ENCODE data around the gene ARHGEF7. TPM values are rescaled to one million over a fixed set of nuclear protein-coding genes. Genes with fewer than 3 reads are reported as not detected.
A peak's percentile ranks its signal among the peaks of the same experiment; 100 is the strongest.
"Not testable (repeated sequence)": the region's sequence is repeated elsewhere in the genome, so short reads cannot be mapped to it uniquely, and the experiment has no call there.

The ARHGEF7 gene
- total and polyA plus RNA-seq, 4 experiments from 2014 or later = 6.6 to 73.7 (median 40.7) TPM

GRCh38 chr13:111252446-111253364 is 137.6 kb downstream of the ARHGEF7 start:
- H3K4me1 Mint-ChIP-seq = peaks cover 0 to 17% (median 8%) of the 10 kb centered on the region in 4 donors
- H3K4me3 Mint-ChIP-seq = no peak overlapping the region
- no peaks in the 10 kb centered on the region for H3K27me3 ChIP-seq (ENCODE audit: insufficient read depth, low read length)
- CTCF ChIA-PET (ENCODE audit: partially characterized antibody) = no interaction called here
- peaks cover 27% of the 10 kb centered on the region for H3K36me3 ChIP-seq (ENCODE audit: insufficient read depth, low read length)
- no peaks in the 10 kb centered on the region for H3K27me3 Mint-ChIP-seq
- POLR2A ChIA-PET (ENCODE audit: partially characterized antibody) = no interaction called here
- intact Hi-C loops (cut with micrococcal nuclease) = no loop called here
- no peaks in the 10 kb centered on the region for H3K4me1 ChIP-seq (ENCODE audit: insufficient read depth, low read length)
- peaks cover 76 to 84% of the 10 kb centered on the region in 2 donors for H3K36me3 Mint-ChIP-seq
- H3K4me3 ChIP-seq (ENCODE audit: low read length in 2 of 2) = no peak overlapping the region
- no peak overlapping the region for H3K27ac ChIP-seq (ENCODE audit: low read depth, low read length)
- no peak for DNase-seq
- peaks cover 0 to 2% (median 0%) of the 10 kb centered on the region in 8 donors for H3K9me3 Mint-ChIP-seq
- no peaks in the 10 kb centered on the region for H3K9me3 ChIP-seq (ENCODE audit: control insufficient read depth in 1 of 2, low read length in 2 of 2)
- H3K27ac Mint-ChIP-seq = peak overlapping the region in 2 of 7 donors; percentile 10 to 65

DNA sequence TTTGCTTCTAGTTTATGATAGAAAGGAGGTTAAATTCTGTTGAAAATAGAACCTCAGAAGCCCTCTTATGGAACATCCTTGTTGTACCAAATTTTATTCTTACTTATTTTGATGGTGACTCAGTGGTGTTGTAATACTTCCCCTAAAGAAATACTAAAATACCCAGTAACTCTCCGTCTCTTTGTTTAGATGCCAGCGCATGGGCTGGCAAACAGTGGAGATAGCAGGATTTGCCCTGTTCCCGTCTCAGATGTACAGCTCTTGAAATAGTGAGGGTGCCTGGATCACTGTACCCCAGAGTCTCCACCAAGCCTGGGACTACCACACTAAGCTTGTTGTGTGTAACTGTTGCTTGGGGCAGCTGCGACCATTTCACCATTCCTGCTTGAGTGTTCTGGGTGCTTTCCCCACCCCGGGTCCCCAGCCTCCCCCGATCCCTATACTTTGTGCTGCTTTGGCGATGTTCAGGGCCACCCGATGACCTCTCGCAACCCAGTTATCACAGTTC is 138.3 kb downstream of the ARHGEF7 start:
- H3K27ac Mint-ChIP-seq = peak overlapping the region in 1 of 7 donors; percentile 69
- POLR2A ChIA-PET (ENCODE audit: partially characterized antibody) = no interaction called here
- no peak overlapping the region for H3K4me3 Mint-ChIP-seq
- no peaks in the 10 kb centered on the region for H3K27me3 ChIP-seq (ENCODE audit: insufficient read depth, low read length)
- H3K36me3 Mint-ChIP-seq = peaks cover 73 to 84% of the 10 kb centered on the region in 2 donors
- H3K4me1 ChIP-seq (ENCODE audit: insufficient read depth, low read length) = no peaks in the 10 kb centered on the region
- DNase-seq = no peak
- no peaks in the 10 kb centered on the region for H3K27me3 Mint-ChIP-seq
- H3K4me3 ChIP-seq (ENCODE audit: low read length in 2 of 2) = no peak overlapping the region
- intact Hi-C loops (cut with micrococcal nuclease) = no loop called here
- peaks cover 24% of the 10 kb centered on the region for H3K36me3 ChIP-seq (ENCODE audit: insufficient read depth, low read length)
- H3K27ac ChIP-seq (ENCODE audit: low read depth, low read length) = no peak overlapping the region
- H3K4me1 Mint-ChIP-seq = peaks cover 0 to 13% (median 7%) of the 10 kb centered on the region in 4 donors
- CTCF ChIA-PET (ENCODE audit: partially characterized antibody) = no interaction called here
- H3K9me3 ChIP-seq (ENCODE audit: control insufficient read depth in 1 of 2, low read length in 2 of 2) = no peaks in the 10 kb centered on the region
- peaks cover 0 to 2% (median 0%) of the 10 kb centered on the region in 8 donors for H3K9me3 Mint-ChIP-seq

- no peaks in the 10 kb centered on the region for H3K9me3 ChIP-seq (ENCODE audit: control insufficient read depth in 1 of 2, low read length in 2 of 2)
- Mint-ChIP-seq H3K9me3 (peaks cover 0 to 10% (median 0%) of the 10 kb centered on the region in 8 donors), H3K4me1 (peaks cover 0 to 19% (median 8%) of the 10 kb centered on the region in 4 donors), H3K27me3 (no peaks in the 10 kb centered on the region), H3K4me3 (no peak overlapping the region), H3K36me3 (peaks cover 72 to 86% of the 10 kb centered on the region in 2 donors), H3K27ac (peak overlapping the region in 1 of 7 donors; percentile 52)
- ChIA-PET POLR2A (ENCODE audit: partially characterized antibody) (no interaction called here), CTCF (ENCODE audit: partially characterized antibody) (no interaction called here)
- no peak for DNase-seq
- peaks cover 17% of the 10 kb centered on the region for H3K36me3 ChIP-seq (ENCODE audit: insufficient read depth, low read length)
- no peak overlapping the region for H3K27ac ChIP-seq (ENCODE audit: low read depth, low read length)
- no peaks in the 10 kb centered on the region for H3K27me3 ChIP-seq (ENCODE audit: insufficient read depth, low read length)
- H3K4me3 ChIP-seq (ENCODE audit: low read length in 2 of 2) = no peak overlapping the region
- H3K4me1 ChIP-seq (ENCODE audit: insufficient read depth, low read length) = no peaks in the 10 kb centered on the region
- intact Hi-C loops (cut with micrococcal nuclease) = no loop called here
These were observed 140.2 kb downstream of the ARHGEF7 start for GRCh38 chr13:111255228-111255790.

GRCh38 chr13:111256458-111256857 is 141.3 kb downstream of the ARHGEF7 start:
- Mint-ChIP-seq H3K4me3 (no peak overlapping the region), H3K9me3 (peaks cover 0 to 10% (median 1%) of the 10 kb centered on the region in 8 donors), H3K4me1 (peaks cover 0 to 19% (median 10%) of the 10 kb centered on the region in 4 donors), H3K27ac (no peak overlapping the region), H3K36me3 (peaks cover 65 to 83% of the 10 kb centered on the region in 2 donors), H3K27me3 (no peaks in the 10 kb centered on the region)
- CTCF ChIA-PET (ENCODE audit: partially characterized antibody) = no interaction called here
- Histone ChIP-seq H3K4me3 (ENCODE audit: low read length in 2 of 2) (no peak overlapping the region), H3K4me1 (ENCODE audit: insufficient read depth, low read length) (no peaks in the 10 kb centered on the region), H3K36me3 (ENCODE audit: insufficient read depth, low read length) (peaks cover 10% of the 10 kb centered on the region), H3K9me3 (ENCODE audit: control insufficient read depth in 1 of 2, low read length in 2 of 2) (no peaks in the 10 kb centered on the region), H3K27me3 (ENCODE audit: insufficient read depth, low read length) (no peaks in the 10 kb centered on the region), H3K27ac (ENCODE audit: low read depth, low read length) (no peak overlapping the region)
- POLR2A ChIA-PET (ENCODE audit: partially characterized antibody) = interaction anchor here (1.0 kb wide), 1 partner anchor 12 kb away, joined by 3 read pairs; no protein-coding TSS in a partner anchor
- intact Hi-C loops (cut with micrococcal nuclease) = no loop called here
- no peak for DNase-seq

DNA sequence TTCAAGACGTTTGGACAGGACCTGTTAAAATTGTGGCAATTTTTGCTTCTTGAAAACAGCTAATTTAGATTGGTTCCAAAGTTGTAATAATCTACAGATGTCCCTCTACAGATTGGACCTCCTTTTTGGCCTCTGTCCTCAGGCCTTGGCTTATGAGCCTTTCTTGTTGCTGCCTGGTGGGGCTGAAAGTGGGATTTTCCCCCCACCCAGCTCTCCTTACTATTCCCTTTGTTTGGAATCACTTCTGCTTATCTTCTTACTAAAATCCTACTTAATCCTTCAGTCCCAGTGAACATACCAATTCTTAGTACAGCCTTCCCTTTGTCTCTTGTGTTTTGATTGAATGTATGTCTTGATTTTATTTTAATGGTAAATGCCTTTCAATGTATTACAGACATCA is 141.8 kb downstream of the ARHGEF7 start:
- POLR2A ChIA-PET (ENCODE audit: partially characterized antibody) = interaction anchor here (1.0 kb wide), 1 partner anchor 12 kb away, joined by 3 read pairs; no protein-coding TSS in a partner anchor

DNA sequence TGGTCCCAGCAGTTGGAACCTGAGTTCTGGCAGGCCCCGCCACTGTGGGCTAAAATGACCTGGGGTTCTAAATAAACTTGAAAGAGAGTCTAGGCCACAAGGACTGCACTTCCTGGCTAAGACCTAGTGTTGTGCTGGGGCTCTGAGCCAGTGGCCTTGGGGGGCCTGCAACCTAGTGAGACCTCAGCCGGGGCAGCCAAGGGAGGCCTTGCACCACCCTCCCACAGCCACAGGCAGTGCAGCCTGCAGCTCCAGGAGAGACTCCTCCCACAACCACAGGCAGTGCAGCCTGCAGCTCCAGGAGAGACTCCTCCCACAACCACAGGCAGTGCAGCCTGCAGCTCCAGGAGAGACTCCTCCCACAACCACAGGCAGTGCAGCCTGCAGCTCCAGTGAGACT is 142.8 kb downstream of the ARHGEF7 start:
- H3K27ac ChIP-seq (ENCODE audit: low read depth, low read length); H3K9me3 ChIP-seq (ENCODE audit: control insufficient read depth in 1 of 2, low read length in 2 of 2); intact Hi-C loops (cut with micrococcal nuclease); DNase-seq; H3K4me1 ChIP-seq (ENCODE audit: insufficient read depth, low read length); POLR2A ChIA-PET (ENCODE audit: partially characterized antibody); H3K36me3 ChIP-seq (ENCODE audit: insufficient read depth, low read length); CTCF ChIA-PET (ENCODE audit: partially characterized antibody); H3K27me3 ChIP-seq (ENCODE audit: insufficient read depth, low read length); H3K27ac Mint-ChIP-seq; H3K4me3 Mint-ChIP-seq; H3K27me3 Mint-ChIP-seq; H3K4me3 ChIP-seq (ENCODE audit: low read length in 2 of 2): not testable (repeated sequence)
- Mint-ChIP-seq H3K9me3 (peaks cover 0 to 10% (median 1%) of the 10 kb centered on the region in 8 donors), H3K36me3 (peaks cover 57 to 73% of the 10 kb centered on the region in 2 donors), H3K4me1 (peaks cover 2 to 19% (median 13%) of the 10 kb centered on the region in 4 donors)

More for the DNA sequence above, 141.8 kb downstream of the ARHGEF7 start:
- no peak for DNase-seq
- Histone ChIP-seq H3K27me3 (ENCODE audit: insufficient read depth, low read length) (no peaks in the 10 kb centered on the region), H3K36me3 (ENCODE audit: insufficient read depth, low read length) (peaks cover 8% of the 10 kb centered on the region), H3K27ac (ENCODE audit: low read depth, low read length) (no peak overlapping the region), H3K4me3 (ENCODE audit: low read length in 2 of 2) (no peak overlapping the region), H3K9me3 (ENCODE audit: control insufficient read depth in 1 of 2, low read length in 2 of 2) (no peaks in the 10 kb centered on the region), H3K4me1 (ENCODE audit: insufficient read depth, low read length) (no peaks in the 10 kb centered on the region)
- H3K4me3 Mint-ChIP-seq = no peak overlapping the region
- H3K27ac Mint-ChIP-seq = no peak overlapping the region
- intact Hi-C loops (cut with micrococcal nuclease) = no loop called here
- CTCF ChIA-PET (ENCODE audit: partially characterized antibody) = no interaction called here
- H3K9me3 Mint-ChIP-seq = peaks cover 0 to 10% (median 1%) of the 10 kb centered on the region in 8 donors
- peaks cover 60 to 80% of the 10 kb centered on the region in 2 donors for H3K36me3 Mint-ChIP-seq
- peaks cover 0 to 19% (median 11%) of the 10 kb centered on the region in 4 donors for H3K4me1 Mint-ChIP-seq
- H3K27me3 Mint-ChIP-seq = no peaks in the 10 kb centered on the region

- DNase-seq = no peak
- H3K4me1 Mint-ChIP-seq = peaks cover 5 to 20% (median 12%) of the 10 kb centered on the region in 4 donors
- no peak overlapping the region for H3K4me3 Mint-ChIP-seq
- ChIA-PET POLR2A (ENCODE audit: partially characterized antibody) (no interaction called here), CTCF (ENCODE audit: partially characterized antibody) (no interaction called here)
- Histone ChIP-seq H3K27ac (ENCODE audit: low read depth, low read length) (no peak overlapping the region), H3K4me1 (ENCODE audit: insufficient read depth, low read length) (no peaks in the 10 kb centered on the region), H3K27me3 (ENCODE audit: insufficient read depth, low read length) (no peaks in the 10 kb centered on the region), H3K9me3 (ENCODE audit: control insufficient read depth in 1 of 2, low read length in 2 of 2) (no peaks in the 10 kb centered on the region), H3K36me3 (ENCODE audit: insufficient read depth, low read length) (peaks cover 8% of the 10 kb centered on the region), H3K4me3 (ENCODE audit: low read length in 2 of 2) (no peak overlapping the region)
- intact Hi-C loops (cut with micrococcal nuclease) = no loop called here
- H3K36me3 Mint-ChIP-seq = peaks cover 56 to 74% of the 10 kb centered on the region in 2 donors
- no peaks in the 10 kb centered on the region for H3K27me3 Mint-ChIP-seq
- H3K27ac Mint-ChIP-seq = peak overlapping the region in 2 of 7 donors; percentile 47 to 55
- peaks cover 0 to 10% (median 1%) of the 10 kb centered on the region in 8 donors for H3K9me3 Mint-ChIP-seq
These were observed 143.5 kb downstream of the ARHGEF7 start for GRCh38 chr13:111258637-111259036.

Measured in CD4-positive, alpha-beta memory T cell (primary cell).